GM12864 (cell line): Measurements from ENCODE around the gene UQCR10.

Experiments
- DNase-seq: peaks from one replicate; pipeline ENCODE4 v3.0.0-alpha.2; 2011; ENCODE audit warnings: low read depth
- H3K4me3 ChIP-seq: 2 replicates; pipeline ENCODE4 v1.5.1; 2011; ENCODE audit warnings: mild to moderate bottlenecking, low read depth, low read length, control low read depth
- CTCF ChIP-seq: IDR thresholded peaks from 2 replicates; pipeline ENCODE4 v1.5.1; 2011; ENCODE audit warnings: low read depth, mild to moderate bottlenecking, moderate library complexity, low read length, control low read depth, inconsistent platforms; ENCODE audit errors: missing control alignments

Gene UQCR10

GRCh38 chr22:29737251-29738117 is 29.7 kb upstream of the UQCR10 start:
- DNase-seq: no peak
- no peak overlapping the region for H3K4me3 ChIP-seq
- TF ChIP-seq CTCF: no peak

- no peak for TF ChIP-seq CTCF
- no peak for DNase-seq
- no peak overlapping the region for H3K4me3 ChIP-seq
Observed at GRCh38 chr22:29738118-29738815, 28.9 kb upstream of the UQCR10 start.

GRCh38 chr22:29739346-29739875 is 27.8 kb upstream of the UQCR10 start:
- no peak for DNase-seq
- TF ChIP-seq CTCF: no peak
- no peak overlapping the region for H3K4me3 ChIP-seq

GRCh38 chr22:29740216-29740615 is 27.0 kb upstream of the UQCR10 start:
- no peak for TF ChIP-seq CTCF
- DNase-seq: no peak
- no peak overlapping the region for H3K4me3 ChIP-seq

- no peak for DNase-seq
- no peak for TF ChIP-seq CTCF
- no peak overlapping the region for H3K4me3 ChIP-seq
Observed at GRCh38 chr22:29741926-29742325, 25.2 kb upstream of the UQCR10 start.

- no peak for TF ChIP-seq CTCF
- H3K4me3 ChIP-seq: no peak overlapping the region
- no peak for DNase-seq
Observed at GRCh38 chr22:29742326-29742725, 24.8 kb upstream of the UQCR10 start.
